PFSK-1 (cell line): ENCODE measurements around the gene HSPE1.

Experiments used
- POLR2AphosphoS5 ChIP-seq: IDR thresholded peaks from 2 replicates; pipeline ENCODE4 v1.6.1; 2012; ENCODE audit warnings: low read depth, mild to moderate bottlenecking, control low read depth, low read length, moderate library complexity
- SIN3A ChIP-seq: IDR thresholded peaks from 2 replicates; pipeline ENCODE4 v1.6.1; 2012; ENCODE audit warnings: mild to moderate bottlenecking, low read length, moderate library complexity, borderline replicate concordance; ENCODE audit not compliant: insufficient read depth
- TF ChIP-seq, protein P1 (sequence below), 2 experiments: IDR thresholded peaks; 2 replicates each; pipeline versions ENCODE4 v1.6.1 to v1.8.0; 2011 to 2012; ENCODE audit warnings: low read depth in 2 of 2, low read length in 2 of 2, control low read depth in 1 of 2, inconsistent platforms in 1 of 2, mild to moderate bottlenecking in 1 of 2, moderate library complexity in 1 of 2; ENCODE audit not compliant: insufficient read depth in 1 of 2

DNA sequence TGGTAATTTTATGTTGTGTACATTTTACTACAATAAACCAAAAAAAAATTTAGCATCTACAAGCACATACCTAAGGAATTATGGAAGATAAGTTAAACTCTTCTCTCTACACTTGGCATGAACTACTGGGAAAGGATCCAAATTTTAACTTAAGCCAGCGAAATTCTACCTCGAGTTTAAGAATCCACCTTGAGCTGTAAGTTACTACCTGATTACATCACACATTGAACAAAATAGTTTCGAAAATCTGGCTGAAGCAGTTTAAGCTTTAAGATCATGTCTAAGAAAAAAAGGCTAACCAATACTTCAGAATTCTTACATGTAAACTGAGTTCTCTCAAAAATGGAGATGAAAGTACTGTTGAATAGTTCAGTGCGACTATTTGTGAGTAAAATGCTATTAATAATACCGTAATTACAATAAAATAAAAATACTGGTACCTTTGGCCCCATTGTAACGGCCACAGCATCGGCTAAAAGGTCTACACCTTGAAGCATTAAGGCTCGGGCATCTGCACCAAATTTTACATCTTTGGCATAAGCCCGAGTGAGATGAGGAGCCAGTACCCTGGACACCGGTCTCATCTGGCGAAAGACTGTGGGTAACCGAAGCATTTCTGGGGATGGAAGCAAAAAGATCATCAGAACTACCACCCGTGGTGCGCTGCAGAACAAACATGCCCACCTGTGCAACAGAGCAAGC, 1.8 kb upstream of the HSPE1 start:
- TF ChIP-seq POLR2AphosphoS5: no peak
- TF ChIP-seq, protein P1, sequence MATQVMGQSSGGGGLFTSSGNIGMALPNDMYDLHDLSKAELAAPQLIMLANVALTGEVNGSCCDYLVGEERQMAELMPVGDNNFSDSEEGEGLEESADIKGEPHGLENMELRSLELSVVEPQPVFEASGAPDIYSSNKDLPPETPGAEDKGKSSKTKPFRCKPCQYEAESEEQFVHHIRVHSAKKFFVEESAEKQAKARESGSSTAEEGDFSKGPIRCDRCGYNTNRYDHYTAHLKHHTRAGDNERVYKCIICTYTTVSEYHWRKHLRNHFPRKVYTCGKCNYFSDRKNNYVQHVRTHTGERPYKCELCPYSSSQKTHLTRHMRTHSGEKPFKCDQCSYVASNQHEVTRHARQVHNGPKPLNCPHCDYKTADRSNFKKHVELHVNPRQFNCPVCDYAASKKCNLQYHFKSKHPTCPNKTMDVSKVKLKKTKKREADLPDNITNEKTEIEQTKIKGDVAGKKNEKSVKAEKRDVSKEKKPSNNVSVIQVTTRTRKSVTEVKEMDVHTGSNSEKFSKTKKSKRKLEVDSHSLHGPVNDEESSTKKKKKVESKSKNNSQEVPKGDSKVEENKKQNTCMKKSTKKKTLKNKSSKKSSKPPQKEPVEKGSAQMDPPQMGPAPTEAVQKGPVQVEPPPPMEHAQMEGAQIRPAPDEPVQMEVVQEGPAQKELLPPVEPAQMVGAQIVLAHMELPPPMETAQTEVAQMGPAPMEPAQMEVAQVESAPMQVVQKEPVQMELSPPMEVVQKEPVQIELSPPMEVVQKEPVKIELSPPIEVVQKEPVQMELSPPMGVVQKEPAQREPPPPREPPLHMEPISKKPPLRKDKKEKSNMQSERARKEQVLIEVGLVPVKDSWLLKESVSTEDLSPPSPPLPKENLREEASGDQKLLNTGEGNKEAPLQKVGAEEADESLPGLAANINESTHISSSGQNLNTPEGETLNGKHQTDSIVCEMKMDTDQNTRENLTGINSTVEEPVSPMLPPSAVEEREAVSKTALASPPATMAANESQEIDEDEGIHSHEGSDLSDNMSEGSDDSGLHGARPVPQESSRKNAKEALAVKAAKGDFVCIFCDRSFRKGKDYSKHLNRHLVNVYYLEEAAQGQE (IDR thresholded peaks at IDR 0.05; ENCODE audit: insufficient read depth in 1 of 2, low read depth in 2 of 2, low read length in 2 of 2): no peak
- TF ChIP-seq SIN3A: no peak
